HEK293 (cell line): ENCODE data around the gene DBNL.

Experiments
- CTCF ChIA-PET: fragments of 350-600 bp; formaldehyde crosslinking; extraction: SDS; loops from one replicate; lab custom pipeline; 2021; ENCODE audit warnings: antibody characterized with exemption; lab: Yijun Ruan, JAX
- POLR2A ChIA-PET: fragments of 300-600 bp; formaldehyde crosslinking; extraction: SDS; loops from one replicate; lab custom pipeline; 2020; ENCODE audit warnings: antibody characterized with exemption, inconsistent platforms; lab: Yijun Ruan, JAX
- H3K27ac ChIP-seq: fragments of 200-500 bp; sonication (Bioruptor generic); 2 replicates; pipeline ENCODE4 v1.5.1; 2014; ENCODE audit warnings: low read depth, low read length, control low read depth, inconsistent platforms; ENCODE audit errors: extremely low read depth
- H3K36me3 ChIP-seq, 2 experiments: fragments of 200-500 bp in 1 of 2; sonication (Bioruptor generic) in 1 of 2; 1 replicate in 1 of 2; 2 replicates in 1 of 2; pipeline ENCODE4 v1.5.1; 2014 to 2017; ENCODE audit warnings: inconsistent platforms in 2 of 2, low read length in 2 of 2; ENCODE audit not compliant: control insufficient read depth in 2 of 2, insufficient read depth in 1 of 2
- H3K4me1 ChIP-seq: fragments of 200-500 bp; sonication (Bioruptor generic); 2 replicates; pipeline ENCODE4 v1.5.1; 2014; ENCODE audit warnings: mild to moderate bottlenecking, low read length, inconsistent platforms; ENCODE audit not compliant: control insufficient read depth, insufficient read depth
- H3K4me3 ChIP-seq: 2 replicates; pipeline ENCODE4 v1.5.1; 2011; ENCODE audit warnings: low read depth, mild to moderate bottlenecking, control low read depth, low read length, moderate library complexity
- H3K9me3 ChIP-seq: fragments of 200-500 bp; sonication (Bioruptor generic); 2 replicates; pipeline ENCODE4 v1.5.1; 2014; ENCODE audit warnings: low read depth, low read length, inconsistent platforms; ENCODE audit not compliant: control insufficient read depth, insufficient read depth
- BCL6B ChIP-seq: fragments of 450-650 bp; formaldehyde crosslinking; IDR thresholded peaks from 2 replicates; pipeline ENCODE4 v1.5.1; 2017; ENCODE audit warnings: missing biosample characterization, missing genetic modification characterization
- HOXD13 ChIP-seq: sonication (generic); formaldehyde crosslinking; IDR thresholded peaks from 2 replicates; pipeline ENCODE4 v1.8.0; 2022; ENCODE audit warnings: missing genetic modification reagents, borderline replicate concordance
- SP2 ChIP-seq: fragments of 450-650 bp; formaldehyde crosslinking; IDR thresholded peaks from 2 replicates; pipeline ENCODE4 v1.5.1; 2016; ENCODE audit warnings: missing biosample characterization, missing genetic modification characterization
- SP7 ChIP-seq: fragments of 450-650 bp; formaldehyde crosslinking; IDR thresholded peaks from 2 replicates; pipeline ENCODE4 v1.5.1; 2016; ENCODE audit warnings: missing biosample characterization, missing genetic modification characterization
- YY2 ChIP-seq: fragments of 450-650 bp; formaldehyde crosslinking; IDR thresholded peaks from 2 replicates; pipeline ENCODE4 v1.5.1; 2016; ENCODE audit warnings: missing biosample characterization, missing genetic modification characterization
- ZBTB1 ChIP-seq: fragments of 450-650 bp; formaldehyde crosslinking; IDR thresholded peaks from 2 replicates; pipeline ENCODE4 v1.5.1; 2016; ENCODE audit warnings: missing biosample characterization, missing genetic modification characterization
- ZBTB20 ChIP-seq: fragments of 450-650 bp; formaldehyde crosslinking; IDR thresholded peaks from 2 replicates; pipeline ENCODE4 v1.5.1; 2016; ENCODE audit warnings: missing biosample characterization, missing genetic modification characterization
- ZBTB48 ChIP-seq: fragments of 450-650 bp; formaldehyde crosslinking; IDR thresholded peaks from 2 replicates; pipeline ENCODE4 v1.5.1; 2016; ENCODE audit warnings: missing biosample characterization, missing genetic modification characterization
- ZFHX2 ChIP-seq: fragments of 450-650 bp; formaldehyde crosslinking; conservative IDR thresholded peaks from 2 replicates; pipeline ENCODE4 v1.5.1; 2016; ENCODE audit warnings: missing biosample characterization, missing genetic modification characterization
- ZFP41 ChIP-seq: fragments of 450-650 bp; formaldehyde crosslinking; IDR thresholded peaks from 2 replicates; pipeline ENCODE4 v1.5.1; 2016; ENCODE audit warnings: missing biosample characterization, missing genetic modification characterization, borderline replicate concordance
- ZNF10 ChIP-seq: fragments of 450-650 bp; formaldehyde crosslinking; IDR thresholded peaks from 2 replicates; pipeline ENCODE4 v1.5.1; 2017; ENCODE audit warnings: missing biosample characterization, missing genetic modification characterization
- ZNF280C ChIP-seq: fragments of 450-650 bp; formaldehyde crosslinking; IDR thresholded peaks from 2 replicates; pipeline ENCODE4 v1.5.1; 2016; ENCODE audit warnings: missing biosample characterization, missing genetic modification characterization
- ZNF426 ChIP-seq: fragments of 450-650 bp; formaldehyde crosslinking; IDR thresholded peaks from 2 replicates; pipeline ENCODE4 v1.5.1; 2017; ENCODE audit warnings: missing biosample characterization, missing genetic modification characterization, mild to moderate bottlenecking, inconsistent platforms, moderate library complexity
- ZNF521 ChIP-seq: fragments of 450-650 bp; formaldehyde crosslinking; IDR thresholded peaks from 2 replicates; pipeline ENCODE4 v1.5.1; 2017; ENCODE audit warnings: missing biosample characterization, mild to moderate bottlenecking, missing genetic modification characterization
- ZNF600 ChIP-seq: fragments of 450-650 bp; formaldehyde crosslinking; IDR thresholded peaks from 2 replicates; pipeline ENCODE4 v1.5.1; 2016; ENCODE audit warnings: missing biosample characterization, missing genetic modification characterization
- ZNF677 ChIP-seq: fragments of 450-650 bp; IDR thresholded peaks from 2 replicates; pipeline ENCODE4 v1.5.0; 2018; ENCODE audit warnings: missing biosample characterization, mild to moderate bottlenecking, missing genetic modification characterization, moderate library complexity
- ZNF692 ChIP-seq: fragments of 450-650 bp; formaldehyde crosslinking; IDR thresholded peaks from 2 replicates; pipeline ENCODE4 v1.5.1; 2016; ENCODE audit warnings: missing biosample characterization, missing genetic modification characterization
- ZSCAN16 ChIP-seq: fragments of 450-650 bp; formaldehyde crosslinking; IDR thresholded peaks from 2 replicates; pipeline ENCODE4 v1.5.1; 2016; ENCODE audit warnings: missing biosample characterization, missing genetic modification characterization

DBNL gene

GRCh38 chr7:44074349-44074695 lies 29.8 kb downstream of the DBNL start:
- no peak for TF ChIP-seq ZNF692 (tag by site-specific recombination)
- no peak for TF ChIP-seq ZBTB48 (tag by site-specific recombination)
- TF ChIP-seq ZNF10 (tag by site-specific recombination), result no peak
- no peak for TF ChIP-seq YY2 (tag by site-specific recombination)
- TF ChIP-seq ZNF426 (tag by site-specific recombination), result no peak
- no peak for TF ChIP-seq HOXD13 (CRISPR knock-in tag)
- TF ChIP-seq, all 188 proteins: peak for 0
- Histone ChIP-seq H3K36me3 (peaks cover 10 to 68% of the 10 kb centered on the region in 2 experiments), H3K4me1 (peaks cover 3% of the 10 kb centered on the region; the same call in 1 of the 2 replicates), H3K9me3 (no peaks in the 10 kb centered on the region), H3K4me3 (no peak overlapping the region), H3K27ac (no peak overlapping the region)
- ChIA-PET POLR2A (no interaction called here), CTCF (no interaction called here)

GRCh38 chr7:44075296-44076075 lies 31.0 kb downstream of the DBNL start:
- no peak overlapping the region for H3K27ac ChIP-seq
- H3K4me3 ChIP-seq, result no peak overlapping the region
- TF ChIP-seq ZNF677 (tag by site-specific recombination) (no peak), ZFP41 (tag by site-specific recombination) (no peak), ZBTB1 (no peak), ZNF600 (tag by site-specific recombination) (no peak)
- H3K9me3 ChIP-seq, result no peaks in the 10 kb centered on the region
- peaks cover 10 to 80% of the 10 kb centered on the region in 2 experiments for H3K36me3 ChIP-seq
- ChIA-PET POLR2A (interaction anchor here (0.7 to 1.7 kb wide), 2 partner anchors 11 to 30 kb away, joined by 3 to 8 read pairs; no protein-coding TSS in a partner anchor), CTCF (no interaction called here)
- H3K4me1 ChIP-seq, result peaks cover 3% of the 10 kb centered on the region; the same call in 1 of the 2 replicates

- ChIA-PET POLR2A (interaction anchor here (0.7 to 1.7 kb wide), 2 partner anchors 12 to 29 kb away, joined by 3 to 8 read pairs; no protein-coding TSS in a partner anchor), CTCF (no interaction called here)
- Histone ChIP-seq H3K4me3 (no peak overlapping the region), H3K4me1 (peaks cover 3% of the 10 kb centered on the region; the same call in 1 of the 2 replicates), H3K27ac (no peak overlapping the region), H3K9me3 (no peaks in the 10 kb centered on the region), H3K36me3 (peaks cover 10 to 83% of the 10 kb centered on the region in 2 experiments)
- TF ChIP-seq HOXD13 (CRISPR knock-in tag), result no peak
- no peak for TF ChIP-seq ZNF280C (tag by site-specific recombination)
- TF ChIP-seq ZNF521 (tag by site-specific recombination), result no peak
- TF ChIP-seq SP2 (tag by site-specific recombination), result no peak
- no peak for TF ChIP-seq ZBTB20
- TF ChIP-seq SP7 (tag by site-specific recombination), result no peak
- no peak for TF ChIP-seq ZFHX2 (tag by site-specific recombination)
- no peak for TF ChIP-seq ZSCAN16 (tag by site-specific recombination)
- TF ChIP-seq BCL6B (tag by site-specific recombination), result no peak
Observed at GRCh38 chr7:44076101-44076895, 31.8 kb downstream of the DBNL start.
